RCC 7860 (cell line): ENCODE measurements around the gene ELL.

Experiments
- DNase-seq: peaks from one replicate; pipeline ENCODE4 v3.0.0-alpha.2; 2015; ENCODE audit warnings: low spot score
- FAIRE-seq: peaks from 2 replicates; lab custom pipeline; 2012; peaks lifted over from hg19 to GRCh38; lab: Jason Lieb, UNC

ELL gene

GRCh38 chr19:18474366-18474887, 47.4 kb downstream of the ELL start:
- DNase-seq (no peak), FAIRE-seq (no peak)

- DNase-seq (no peak), FAIRE-seq (no peak)
Observed at GRCh38 chr19:18473706-18474087, 48.2 kb downstream of the ELL start.

GRCh38 chr19:18473003-18473705, 48.7 kb downstream of the ELL start:
- DNase-seq (no peak), FAIRE-seq (no peak)

- FAIRE-seq = no peak
Observed at GRCh38 chr19:18470787-18471186, 51.1 kb downstream of the ELL start.

GRCh38 chr19:18469069-18469846, 52.6 kb downstream of the ELL start:
- FAIRE-seq = peak; percentile 79

More at GRCh38 chr19:18470787-18471186, 51.1 kb downstream of the ELL start:
- no peak for DNase-seq

GRCh38 chr19:18468517-18468916, 53.4 kb downstream of the ELL start:
- peak; percentile 78 for DNase-seq

More at GRCh38 chr19:18469069-18469846, 52.6 kb downstream of the ELL start:
- DNase-seq = peak; percentile 67

GRCh38 chr19:18467978-18468377, 53.9 kb downstream of the ELL start:
- DNase-seq (no peak), FAIRE-seq (no peak)

More at GRCh38 chr19:18468517-18468916, 53.4 kb downstream of the ELL start:
- peak; percentile 61 for FAIRE-seq

GRCh38 chr19:18466354-18466753, 55.5 kb downstream of the ELL start:
- FAIRE-seq = no peak
- no peak for DNase-seq

GRCh38 chr19:18465964-18466339, 55.9 kb downstream of the ELL start:
- FAIRE-seq = no peak

GRCh38 chr19:18465214-18465963, 56.5 kb downstream of the ELL start:
- no peak for FAIRE-seq
- no peak for DNase-seq

More at GRCh38 chr19:18465964-18466339, 55.9 kb downstream of the ELL start:
- no peak for DNase-seq

GRCh38 chr19:18464646-18465045, 57.2 kb downstream of the ELL start:
- DNase-seq = no peak

GRCh38 chr19:18461471-18461870, 60.4 kb downstream of the ELL start:
- FAIRE-seq = no peak

More at GRCh38 chr19:18464646-18465045, 57.2 kb downstream of the ELL start:
- no peak for FAIRE-seq

GRCh38 chr19:18460900-18461299, 61.0 kb downstream of the ELL start:
- FAIRE-seq (no peak), DNase-seq (no peak)

More at GRCh38 chr19:18461471-18461870, 60.4 kb downstream of the ELL start:
- no peak for DNase-seq

GRCh38 chr19:18457483-18458331, 64.2 kb downstream of the ELL start:
- FAIRE-seq = no peak
- DNase-seq = no peak

- FAIRE-seq (no peak), DNase-seq (no peak)
Observed at GRCh38 chr19:18456974-18457373, 64.9 kb downstream of the ELL start.

GRCh38 chr19:18456279-18456678, 65.6 kb downstream of the ELL start:
- FAIRE-seq (no peak), DNase-seq (no peak)

- no peak for FAIRE-seq
Observed at GRCh38 chr19:18453269-18454024, 68.4 kb downstream of the ELL start.

GRCh38 chr19:18452386-18452785, 69.5 kb downstream of the ELL start:
- FAIRE-seq (no peak), DNase-seq (no peak)

More at GRCh38 chr19:18453269-18454024, 68.4 kb downstream of the ELL start:
- no peak for DNase-seq
